ENCODE results near the gene MCAT.

MCAT gene

DNA sequence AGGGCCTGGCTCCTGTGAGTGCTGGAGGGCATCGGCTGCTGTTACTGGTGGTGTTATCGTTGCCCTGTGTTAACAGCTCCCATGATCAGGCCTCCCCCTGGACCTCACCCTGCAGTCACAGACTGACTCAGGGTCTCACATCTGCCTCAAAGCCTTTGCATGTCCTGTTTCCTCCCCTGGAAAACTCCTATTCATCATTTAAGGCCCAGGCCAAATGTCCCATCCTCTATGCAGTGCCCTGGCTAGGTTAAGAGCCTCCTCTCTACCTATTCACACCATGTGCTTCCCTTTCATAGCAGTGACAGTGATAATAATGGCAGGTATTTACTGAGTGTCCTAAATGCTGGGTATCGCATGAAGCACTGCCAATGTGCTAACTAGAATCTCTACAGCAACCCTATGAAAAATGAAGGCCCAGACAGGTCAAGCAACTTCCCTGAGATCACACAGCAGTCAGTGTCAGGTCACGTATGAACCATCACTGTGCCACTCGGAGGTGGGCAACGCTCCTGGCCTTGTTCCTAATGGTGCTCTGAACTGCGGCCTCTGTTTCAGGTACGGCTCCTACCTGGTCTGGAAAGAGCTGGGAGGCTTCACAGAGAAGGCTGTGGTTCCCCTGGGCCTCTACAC, 17.4 kb upstream of the MCAT start:
- H3K36me3 ChIP-seq (ENCODE audit: control insufficient read depth in 1 of 2, insufficient read depth in 2 of 2, low read depth in 1 of 2, low read length in 2 of 2): peaks cover 38 to 82% of the 10 kb centered on the region in 2 experiments
- no peak overlapping the region for H3K4ac ChIP-seq (ENCODE audit: low read depth in 1 of 2, low read length in 2 of 2)
- no peak overlapping the region for H3K23ac ChIP-seq (ENCODE audit: low read length in 2 of 2)
- H3K27me3 ChIP-seq (ENCODE audit: control insufficient read depth in 1 of 2, insufficient read depth in 1 of 2, low read length in 2 of 2): no peaks in the 10 kb centered on the region
- H3K27ac ChIP-seq (ENCODE audit: low read length, poor library complexity, severe bottlenecking): no peak overlapping the region
- H4K8ac ChIP-seq (ENCODE audit: low read length): no peak overlapping the region
- no peak overlapping the region for H3K9ac ChIP-seq (ENCODE audit: low read length)
- H2BK120ac ChIP-seq (ENCODE audit: low read depth, low read length): no peak overlapping the region
- H3K4me2 ChIP-seq (ENCODE audit: low read length, poor library complexity, severe bottlenecking): no peak overlapping the region
- H2AFZ ChIP-seq (ENCODE audit: low read depth, low read length): no peak overlapping the region
- WGBS: 96% methylated on average over 8 of the region's 8 CpGs
- no peak overlapping the region for H3K18ac ChIP-seq (ENCODE audit: low read depth in 1 of 2, low read length in 2 of 2)
- H3K79me1 ChIP-seq (replicated peaks; ENCODE audit: low read length, poor library complexity, severe bottlenecking): peaks cover 29% of the 10 kb centered on the region
- H3K4me3 ChIP-seq (ENCODE audit: insufficient read depth in 1 of 2, low read depth in 1 of 2, low read length in 2 of 2): no peak overlapping the region
- no peak overlapping the region for H2AK5ac ChIP-seq (ENCODE audit: low read length, severe bottlenecking)
- peaks cover 22% of the 10 kb centered on the region for H3K4me1 ChIP-seq (ENCODE audit: control insufficient read depth, insufficient read depth, low read depth, low read length)
- DNase-seq: no peak
- H4K91ac ChIP-seq (ENCODE audit: low read length): no peak overlapping the region
- no peaks in the 10 kb centered on the region for H3K9me3 ChIP-seq (ENCODE audit: control insufficient read depth, low read length)
- no peak overlapping the region for H2BK15ac ChIP-seq (ENCODE audit: low read depth, poor library complexity, severe bottlenecking)
- no peak overlapping the region for H3K14ac ChIP-seq (ENCODE audit: low read length in 2 of 2)
- no peak overlapping the region for H2BK12ac ChIP-seq (ENCODE audit: low read length in 2 of 2)
- H2BK5ac ChIP-seq (ENCODE audit: low read depth, low read length, poor library complexity, severe bottlenecking): no peak overlapping the region

DNA sequence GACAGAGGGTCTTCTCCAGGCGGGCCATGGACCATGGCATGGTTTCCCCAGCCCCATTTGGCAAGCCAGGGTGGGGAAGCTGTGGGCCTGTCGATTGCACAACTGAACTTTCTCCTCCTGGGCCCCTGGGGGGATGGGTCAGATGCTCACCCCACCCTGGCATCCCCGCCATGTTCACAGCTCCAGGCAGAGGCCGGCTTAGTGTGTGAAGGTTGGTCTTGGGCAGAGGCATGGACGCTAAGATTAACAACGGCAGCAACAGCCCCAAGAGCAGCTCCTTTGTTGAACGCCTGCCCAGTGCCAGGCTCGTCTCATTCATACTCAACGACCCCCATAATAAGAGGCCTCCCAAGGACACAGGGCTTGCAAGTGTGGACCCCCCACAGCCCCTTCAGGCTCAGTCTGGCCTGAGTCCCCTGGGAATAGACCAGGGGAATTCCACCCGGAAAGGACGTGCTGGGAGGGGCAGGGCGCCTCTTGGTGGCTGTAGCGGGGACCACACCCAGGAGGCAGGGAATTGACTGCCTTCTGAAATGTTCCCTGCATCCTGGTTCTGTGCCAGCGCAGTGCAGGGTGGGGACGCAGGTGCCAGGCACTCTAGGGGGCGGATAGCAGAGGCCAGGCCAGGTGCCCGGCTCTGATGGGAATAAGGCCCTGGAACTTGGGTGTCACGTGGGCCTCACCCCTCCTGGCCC, 16.4 kb upstream of the MCAT start:
- H3K9me3 ChIP-seq (ENCODE audit: control insufficient read depth, low read length): no peaks in the 10 kb centered on the region
- no peak overlapping the region for H2BK5ac ChIP-seq (ENCODE audit: low read depth, low read length, poor library complexity, severe bottlenecking)
- H3K27ac ChIP-seq (ENCODE audit: low read length, poor library complexity, severe bottlenecking): no peak overlapping the region
- H3K18ac ChIP-seq (ENCODE audit: low read depth in 1 of 2, low read length in 2 of 2): no peak overlapping the region
- DNase-seq: peak; percentile 31
- H3K4me2 ChIP-seq (ENCODE audit: low read length, poor library complexity, severe bottlenecking): no peak overlapping the region
- H3K23ac ChIP-seq (ENCODE audit: low read length in 2 of 2): no peak overlapping the region
- H3K4me1 ChIP-seq (ENCODE audit: control insufficient read depth, insufficient read depth, low read depth, low read length): peaks cover 32% of the 10 kb centered on the region
- no peak overlapping the region for H2BK12ac ChIP-seq (ENCODE audit: low read length in 2 of 2)
- peaks cover 34% of the 10 kb centered on the region for H3K79me1 ChIP-seq (replicated peaks; ENCODE audit: low read length, poor library complexity, severe bottlenecking)
- no peak overlapping the region for H3K4me3 ChIP-seq (ENCODE audit: insufficient read depth in 1 of 2, low read depth in 1 of 2, low read length in 2 of 2)
- H3K27me3 ChIP-seq (ENCODE audit: control insufficient read depth in 1 of 2, insufficient read depth in 1 of 2, low read length in 2 of 2): no peaks in the 10 kb centered on the region
- H2AK5ac ChIP-seq (ENCODE audit: low read length, severe bottlenecking): no peak overlapping the region
- no peak overlapping the region for H3K14ac ChIP-seq (ENCODE audit: low read length in 2 of 2)
- WGBS: 85% methylated on average over 18 of the region's 18 CpGs
- no peak overlapping the region for H3K4ac ChIP-seq (ENCODE audit: low read depth in 1 of 2, low read length in 2 of 2)
- no peak overlapping the region for H4K91ac ChIP-seq (ENCODE audit: low read length)
- H3K9ac ChIP-seq (ENCODE audit: low read length): no peak overlapping the region
- H4K8ac ChIP-seq (ENCODE audit: low read length): no peak overlapping the region
- H3K36me3 ChIP-seq (ENCODE audit: control insufficient read depth in 1 of 2, insufficient read depth in 2 of 2, low read depth in 1 of 2, low read length in 2 of 2): peaks cover 42 to 86% of the 10 kb centered on the region in 2 experiments
- H2BK15ac ChIP-seq (ENCODE audit: low read depth, poor library complexity, severe bottlenecking): no peak overlapping the region
- no peak overlapping the region for H2AFZ ChIP-seq (ENCODE audit: low read depth, low read length)
- H2BK120ac ChIP-seq (ENCODE audit: low read depth, low read length): no peak overlapping the region

DNA sequence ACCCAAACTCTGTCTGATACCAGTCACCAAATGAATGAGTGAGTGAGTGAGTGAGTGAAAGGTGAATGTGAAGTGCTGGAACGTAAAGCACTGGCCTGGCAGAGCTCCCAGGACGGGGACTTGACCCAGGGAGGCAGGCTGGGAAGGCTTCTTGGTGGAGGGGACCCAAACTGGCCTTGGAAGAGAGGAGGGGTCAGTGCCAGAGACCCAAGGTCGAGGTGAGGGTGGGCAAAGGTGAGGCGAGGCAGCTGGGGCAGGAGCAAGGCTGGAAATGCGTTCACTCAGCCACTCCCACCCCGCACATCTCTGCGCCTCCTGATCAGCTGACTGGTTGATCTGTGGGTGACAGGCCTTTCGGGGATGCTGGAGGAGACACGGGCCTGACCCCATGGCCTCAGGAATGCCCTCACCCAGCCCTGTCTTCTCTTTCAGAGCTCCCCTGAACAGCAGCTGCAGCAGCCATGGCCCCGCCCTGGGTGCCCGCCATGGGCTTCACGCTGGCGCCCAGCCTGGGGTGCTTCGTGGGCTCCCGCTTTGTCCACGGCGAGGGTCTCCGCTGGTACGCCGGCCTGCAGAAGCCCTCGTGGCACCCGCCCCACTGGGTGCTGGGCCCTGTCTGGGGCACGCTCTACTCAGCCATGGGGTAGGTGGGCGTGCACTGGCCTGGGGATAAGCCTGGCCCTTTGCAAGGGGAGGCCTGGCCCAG, 15.7 kb upstream of the MCAT start:
- H3K27me3 ChIP-seq (ENCODE audit: control insufficient read depth in 1 of 2, insufficient read depth in 1 of 2, low read length in 2 of 2): no peaks in the 10 kb centered on the region
- no peak overlapping the region for H4K91ac ChIP-seq (ENCODE audit: low read length)
- no peak overlapping the region for H3K18ac ChIP-seq (ENCODE audit: low read depth in 1 of 2, low read length in 2 of 2)
- peaks cover 35% of the 10 kb centered on the region for H3K79me1 ChIP-seq (replicated peaks; ENCODE audit: low read length, poor library complexity, severe bottlenecking)
- no peak overlapping the region for H4K8ac ChIP-seq (ENCODE audit: low read length)
- no peak overlapping the region for H2AK5ac ChIP-seq (ENCODE audit: low read length, severe bottlenecking)
- no peak for DNase-seq
- no peak overlapping the region for H2BK5ac ChIP-seq (ENCODE audit: low read depth, low read length, poor library complexity, severe bottlenecking)
- H2BK12ac ChIP-seq (ENCODE audit: low read length in 2 of 2): no peak overlapping the region
- no peaks in the 10 kb centered on the region for H3K9me3 ChIP-seq (ENCODE audit: control insufficient read depth, low read length)
- H3K9ac ChIP-seq (ENCODE audit: low read length): no peak overlapping the region
- no peak overlapping the region for H3K23ac ChIP-seq (ENCODE audit: low read length in 2 of 2)
- 98% methylated on average over 24 of the region's 24 CpGs for WGBS
- no peak overlapping the region for H3K4ac ChIP-seq (ENCODE audit: low read depth in 1 of 2, low read length in 2 of 2)
- no peak overlapping the region for H3K4me3 ChIP-seq (ENCODE audit: insufficient read depth in 1 of 2, low read depth in 1 of 2, low read length in 2 of 2)
- H3K27ac ChIP-seq (ENCODE audit: low read length, poor library complexity, severe bottlenecking): no peak overlapping the region
- peaks cover 33% of the 10 kb centered on the region for H3K4me1 ChIP-seq (ENCODE audit: control insufficient read depth, insufficient read depth, low read depth, low read length)
- no peak overlapping the region for H3K14ac ChIP-seq (ENCODE audit: low read length in 2 of 2)
- H3K4me2 ChIP-seq (ENCODE audit: low read length, poor library complexity, severe bottlenecking): no peak overlapping the region
- H3K36me3 ChIP-seq (ENCODE audit: control insufficient read depth in 1 of 2, insufficient read depth in 2 of 2, low read depth in 1 of 2, low read length in 2 of 2): peaks cover 42 to 82% of the 10 kb centered on the region in 2 experiments
- H2BK120ac ChIP-seq (ENCODE audit: low read depth, low read length): no peak overlapping the region
- no peak overlapping the region for H2BK15ac ChIP-seq (ENCODE audit: low read depth, poor library complexity, severe bottlenecking)
- H2AFZ ChIP-seq (ENCODE audit: low read depth, low read length): no peak overlapping the region

DNA sequence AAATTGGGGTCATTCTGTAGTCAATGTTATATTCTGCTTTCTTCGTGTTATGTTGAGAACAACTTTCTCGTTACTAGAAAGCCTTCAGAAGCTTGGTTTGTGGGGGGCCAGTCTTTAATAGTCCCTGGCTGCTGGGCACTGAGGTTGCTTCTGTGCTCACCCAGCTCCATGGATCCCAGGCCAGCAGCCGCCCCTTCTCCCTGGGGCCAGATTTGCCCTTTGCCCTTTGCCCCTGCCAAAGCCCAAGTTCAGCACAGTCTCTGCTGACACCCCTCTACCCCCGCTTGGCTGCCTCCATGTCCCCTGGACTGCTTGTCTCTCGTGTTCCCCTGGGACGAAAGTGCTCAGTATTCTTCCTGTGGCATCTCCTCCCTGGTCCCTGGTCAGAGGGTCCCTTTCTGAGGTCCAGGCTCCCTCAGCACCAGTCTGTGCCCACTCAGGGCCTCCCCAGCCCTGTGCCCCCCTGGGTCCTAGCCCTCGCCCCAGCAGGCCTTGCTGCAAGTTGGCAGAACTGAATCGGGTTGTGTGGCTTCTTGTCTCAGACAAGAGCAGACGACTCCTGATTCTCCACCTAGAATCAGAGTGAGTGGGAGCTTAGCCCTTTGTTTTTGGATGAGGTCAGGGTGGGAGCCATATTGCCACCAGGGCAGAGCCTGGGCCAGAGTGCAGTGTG, 14.8 kb upstream of the MCAT start:
- Histone ChIP-seq H2BK12ac (ENCODE audit: low read length in 2 of 2) (no peak overlapping the region), H3K4me1 (ENCODE audit: control insufficient read depth, insufficient read depth, low read depth, low read length) (peaks cover 33% of the 10 kb centered on the region), H2BK120ac (ENCODE audit: low read depth, low read length) (no peak overlapping the region), H3K18ac (ENCODE audit: low read depth in 1 of 2, low read length in 2 of 2) (no peak overlapping the region), H3K36me3 (ENCODE audit: control insufficient read depth in 1 of 2, insufficient read depth in 2 of 2, low read depth in 1 of 2, low read length in 2 of 2) (peaks cover 41 to 73% of the 10 kb centered on the region in 2 experiments), H3K23ac (ENCODE audit: low read length in 2 of 2) (no peak overlapping the region), H3K9me3 (ENCODE audit: control insufficient read depth, low read length) (no peaks in the 10 kb centered on the region), H2AK5ac (ENCODE audit: low read length, severe bottlenecking) (no peak overlapping the region), H2BK15ac (ENCODE audit: low read depth, poor library complexity, severe bottlenecking) (no peak overlapping the region), H3K27me3 (ENCODE audit: control insufficient read depth in 1 of 2, insufficient read depth in 1 of 2, low read length in 2 of 2) (no peaks in the 10 kb centered on the region), H3K79me1 (replicated peaks; ENCODE audit: low read length, poor library complexity, severe bottlenecking) (peaks cover 35% of the 10 kb centered on the region), H3K4me2 (ENCODE audit: low read length, poor library complexity, severe bottlenecking) (no peak overlapping the region), H3K4ac (ENCODE audit: low read depth in 1 of 2, low read length in 2 of 2) (no peak overlapping the region), H3K9ac (ENCODE audit: low read length) (no peak overlapping the region), H2BK5ac (ENCODE audit: low read depth, low read length, poor library complexity, severe bottlenecking) (no peak overlapping the region), H4K8ac (ENCODE audit: low read length) (peak overlapping the region; percentile 1), H3K4me3 (ENCODE audit: insufficient read depth in 1 of 2, low read depth in 1 of 2, low read length in 2 of 2) (no peak overlapping the region), H4K91ac (ENCODE audit: low read length) (no peak overlapping the region), H2AFZ (ENCODE audit: low read depth, low read length) (no peak overlapping the region), H3K14ac (ENCODE audit: low read length in 2 of 2) (no peak overlapping the region), H3K27ac (ENCODE audit: low read length, poor library complexity, severe bottlenecking) (no peak overlapping the region)
- DNase-seq: no peak
- 87% methylated on average over 9 of the region's 9 CpGs for WGBS

All from mesenchymal stem cell (in vitro differentiated cells and primary cell).